ENCODE data around the gene ATP9B.

DNA sequence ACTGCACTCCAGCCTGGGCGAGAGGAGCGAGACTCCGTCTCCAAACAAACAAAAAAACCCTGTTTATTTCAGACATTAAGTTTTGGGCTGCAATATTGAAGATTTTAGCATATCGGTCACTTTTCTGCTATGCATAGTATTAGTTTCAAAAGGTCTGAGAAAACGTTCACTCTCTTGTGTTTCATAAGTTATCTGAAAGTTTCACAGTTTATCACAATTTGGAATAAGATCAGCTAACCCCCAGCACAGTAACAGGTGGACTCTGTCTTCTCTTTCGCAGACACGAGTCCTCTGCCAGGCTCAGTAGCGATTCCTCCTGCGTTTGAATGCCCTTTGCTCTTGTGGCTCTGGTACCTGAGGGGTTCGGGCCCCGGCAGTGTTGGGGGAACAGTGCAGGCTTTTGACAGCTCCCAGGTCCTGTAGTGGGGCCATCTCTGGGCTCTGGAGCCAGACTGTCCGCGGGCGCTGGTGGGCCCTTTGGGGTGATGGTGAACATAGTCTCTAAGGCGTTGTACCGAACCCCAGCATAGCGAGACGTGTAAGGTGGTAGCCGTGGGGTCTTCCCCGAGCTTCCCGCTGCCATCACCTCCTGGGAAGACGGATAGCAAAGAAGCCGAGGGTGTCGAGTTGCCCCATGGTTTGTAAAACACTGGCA, 347.0 kb downstream of the ATP9B start:
- TF ChIP-seq, protein P1, sequence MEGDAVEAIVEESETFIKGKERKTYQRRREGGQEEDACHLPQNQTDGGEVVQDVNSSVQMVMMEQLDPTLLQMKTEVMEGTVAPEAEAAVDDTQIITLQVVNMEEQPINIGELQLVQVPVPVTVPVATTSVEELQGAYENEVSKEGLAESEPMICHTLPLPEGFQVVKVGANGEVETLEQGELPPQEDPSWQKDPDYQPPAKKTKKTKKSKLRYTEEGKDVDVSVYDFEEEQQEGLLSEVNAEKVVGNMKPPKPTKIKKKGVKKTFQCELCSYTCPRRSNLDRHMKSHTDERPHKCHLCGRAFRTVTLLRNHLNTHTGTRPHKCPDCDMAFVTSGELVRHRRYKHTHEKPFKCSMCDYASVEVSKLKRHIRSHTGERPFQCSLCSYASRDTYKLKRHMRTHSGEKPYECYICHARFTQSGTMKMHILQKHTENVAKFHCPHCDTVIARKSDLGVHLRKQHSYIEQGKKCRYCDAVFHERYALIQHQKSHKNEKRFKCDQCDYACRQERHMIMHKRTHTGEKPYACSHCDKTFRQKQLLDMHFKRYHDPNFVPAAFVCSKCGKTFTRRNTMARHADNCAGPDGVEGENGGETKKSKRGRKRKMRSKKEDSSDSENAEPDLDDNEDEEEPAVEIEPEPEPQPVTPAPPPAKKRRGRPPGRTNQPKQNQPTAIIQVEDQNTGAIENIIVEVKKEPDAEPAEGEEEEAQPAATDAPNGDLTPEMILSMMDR (IDR thresholded peaks at IDR 0.05; ENCODE audit: low read depth, low read length), result no peak
- no peak for TF ChIP-seq EZH2phosphoT487 (IDR thresholded peaks at IDR 0.05; ENCODE audit: low read depth)
